ENCODE results near the gene NIPAL1. TPM values are rescaled to one million over a fixed set of nuclear protein-coding genes. Genes with fewer than 3 reads are reported as not detected.
A peak's percentile ranks its signal among the peaks of the same experiment; 100 is the strongest.

The NIPAL1 gene
- total RNA-seq, 1 donor from 2014 or later: 0.13 TPM

DNA sequence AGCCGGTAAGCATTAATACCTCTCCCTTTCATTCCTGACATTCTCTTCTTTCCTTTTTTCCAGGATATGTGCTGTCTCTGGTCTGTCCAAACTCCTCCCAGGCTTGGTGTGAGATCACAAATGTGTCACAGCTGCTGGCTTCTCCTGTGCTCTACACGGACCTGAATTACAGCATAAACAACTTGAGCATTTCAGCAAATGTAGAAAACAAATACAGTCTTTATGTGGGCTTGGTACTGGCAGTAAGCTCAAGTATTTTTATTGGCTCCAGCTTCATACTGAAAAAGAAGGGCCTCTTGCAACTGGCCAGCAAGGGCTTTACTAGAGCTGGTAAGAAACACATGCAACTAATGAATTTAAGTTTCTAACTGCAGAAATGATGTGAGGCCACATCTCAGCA, 8.4 kb downstream of the NIPAL1 start:
- Mint-ChIP-seq H3K9me3 (ENCODE audit: unreplicated experiment) (no peaks in the 10 kb centered on the region), H3K27me3 (ENCODE audit: unreplicated experiment) (peaks cover 29% of the 10 kb centered on the region), H3K27ac (ENCODE audit: unreplicated experiment) (no peak overlapping the region), H3K4me1 (ENCODE audit: unreplicated experiment) (no peaks in the 10 kb centered on the region), H3K4me3 (ENCODE audit: unreplicated experiment) (no peak overlapping the region), H3K36me3 (ENCODE audit: unreplicated experiment) (no peaks in the 10 kb centered on the region)
- no peak for DNase-seq (ENCODE audit: extremely low spot score, unreplicated experiment)
- TF ChIP-seq, protein P1, sequence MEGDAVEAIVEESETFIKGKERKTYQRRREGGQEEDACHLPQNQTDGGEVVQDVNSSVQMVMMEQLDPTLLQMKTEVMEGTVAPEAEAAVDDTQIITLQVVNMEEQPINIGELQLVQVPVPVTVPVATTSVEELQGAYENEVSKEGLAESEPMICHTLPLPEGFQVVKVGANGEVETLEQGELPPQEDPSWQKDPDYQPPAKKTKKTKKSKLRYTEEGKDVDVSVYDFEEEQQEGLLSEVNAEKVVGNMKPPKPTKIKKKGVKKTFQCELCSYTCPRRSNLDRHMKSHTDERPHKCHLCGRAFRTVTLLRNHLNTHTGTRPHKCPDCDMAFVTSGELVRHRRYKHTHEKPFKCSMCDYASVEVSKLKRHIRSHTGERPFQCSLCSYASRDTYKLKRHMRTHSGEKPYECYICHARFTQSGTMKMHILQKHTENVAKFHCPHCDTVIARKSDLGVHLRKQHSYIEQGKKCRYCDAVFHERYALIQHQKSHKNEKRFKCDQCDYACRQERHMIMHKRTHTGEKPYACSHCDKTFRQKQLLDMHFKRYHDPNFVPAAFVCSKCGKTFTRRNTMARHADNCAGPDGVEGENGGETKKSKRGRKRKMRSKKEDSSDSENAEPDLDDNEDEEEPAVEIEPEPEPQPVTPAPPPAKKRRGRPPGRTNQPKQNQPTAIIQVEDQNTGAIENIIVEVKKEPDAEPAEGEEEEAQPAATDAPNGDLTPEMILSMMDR (IDR thresholded peaks at IDR 0.05): no peak

DNA sequence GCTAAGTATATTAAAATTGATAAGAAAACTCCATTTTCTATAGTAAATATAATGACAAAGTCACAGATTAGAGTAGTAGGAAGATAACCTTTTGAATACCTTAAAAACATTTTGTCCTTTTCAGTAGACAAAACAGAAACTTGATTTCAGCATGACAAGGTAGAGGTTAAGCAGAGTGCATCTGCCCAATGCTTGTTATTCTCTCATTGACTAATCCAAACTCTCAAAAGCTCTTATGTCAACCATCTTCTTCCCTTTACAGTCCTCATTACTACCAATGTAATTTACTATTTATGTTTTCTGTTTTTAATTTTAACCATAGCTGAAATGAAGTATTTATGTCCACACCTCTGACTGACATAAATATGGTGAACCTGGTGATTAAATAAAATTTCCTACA, 11.1 kb downstream of the NIPAL1 start:
- TF ChIP-seq, protein P1 (IDR thresholded peaks at IDR 0.05): no peak
- H3K27ac Mint-ChIP-seq (ENCODE audit: unreplicated experiment): no peak overlapping the region
- peaks cover 9% of the 10 kb centered on the region for H3K4me1 Mint-ChIP-seq (ENCODE audit: unreplicated experiment)
- no peak overlapping the region for H3K4me3 Mint-ChIP-seq (ENCODE audit: unreplicated experiment)
- DNase-seq (ENCODE audit: extremely low spot score, unreplicated experiment): no peak
- no peaks in the 10 kb centered on the region for H3K9me3 Mint-ChIP-seq (ENCODE audit: unreplicated experiment)
- H3K27me3 Mint-ChIP-seq (ENCODE audit: unreplicated experiment): peaks cover 21% of the 10 kb centered on the region
- no peaks in the 10 kb centered on the region for H3K36me3 Mint-ChIP-seq (ENCODE audit: unreplicated experiment)

DNA sequence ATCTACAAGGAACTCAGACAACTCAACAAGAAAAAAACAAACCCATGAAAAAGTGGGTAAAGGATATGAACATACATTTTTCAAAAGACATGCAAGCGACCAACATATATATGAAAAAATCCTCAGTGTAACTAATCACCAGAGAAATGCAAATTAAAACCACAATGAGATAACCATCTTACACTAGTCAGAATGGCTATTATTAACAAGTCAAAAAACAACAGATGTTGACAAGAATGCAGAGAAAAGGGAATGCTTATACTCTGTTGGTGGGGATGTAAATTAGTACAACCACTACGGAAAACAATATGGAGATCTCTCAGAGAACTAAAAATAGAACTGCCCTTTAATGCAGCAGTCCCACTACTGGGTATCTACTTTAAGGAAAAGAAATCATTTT, 12.1 kb downstream of the NIPAL1 start:
- TF ChIP-seq, protein P1 (IDR thresholded peaks at IDR 0.05): no peak
- Mint-ChIP-seq H3K9me3 (ENCODE audit: unreplicated experiment) (no peaks in the 10 kb centered on the region), H3K36me3 (ENCODE audit: unreplicated experiment) (no peaks in the 10 kb centered on the region)

DNA sequence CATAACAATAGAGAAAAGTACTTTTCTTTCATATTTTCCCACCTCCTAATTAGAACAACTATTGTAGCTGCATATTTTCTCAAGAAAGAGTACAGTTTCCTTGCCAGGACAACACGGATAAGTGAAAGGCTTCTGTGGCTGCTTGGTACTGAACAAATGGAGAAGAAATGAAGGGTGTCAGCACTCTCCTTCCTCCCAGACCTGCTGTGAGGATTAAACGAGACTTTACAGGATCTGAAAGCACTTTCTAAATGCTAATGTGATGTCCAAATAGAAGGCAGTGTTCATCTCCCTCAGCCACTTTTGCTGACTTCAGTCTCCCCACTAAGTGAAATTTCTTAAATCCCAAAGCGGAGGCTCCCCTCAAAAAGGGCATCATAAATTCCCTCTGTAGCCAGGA, 13.9 kb downstream of the NIPAL1 start:
- DNase-seq (ENCODE audit: extremely low spot score, unreplicated experiment): no peak
- H3K27me3 Mint-ChIP-seq (ENCODE audit: unreplicated experiment): peaks cover 8% of the 10 kb centered on the region
- no peaks in the 10 kb centered on the region for H3K9me3 Mint-ChIP-seq (ENCODE audit: unreplicated experiment)
- H3K4me1 Mint-ChIP-seq (ENCODE audit: unreplicated experiment): peaks cover 9% of the 10 kb centered on the region
- no peak overlapping the region for H3K4me3 Mint-ChIP-seq (ENCODE audit: unreplicated experiment)
- H3K27ac Mint-ChIP-seq (ENCODE audit: unreplicated experiment): no peak overlapping the region
- TF ChIP-seq, protein P1 (IDR thresholded peaks at IDR 0.05): no peak
- no peaks in the 10 kb centered on the region for H3K36me3 Mint-ChIP-seq (ENCODE audit: unreplicated experiment)

More for the DNA sequence above, 12.1 kb downstream of the NIPAL1 start:
- Mint-ChIP-seq H3K27me3 (ENCODE audit: unreplicated experiment) (peaks cover 13% of the 10 kb centered on the region), H3K27ac (ENCODE audit: unreplicated experiment) (no peak overlapping the region), H3K4me1 (ENCODE audit: unreplicated experiment) (peaks cover 9% of the 10 kb centered on the region), H3K4me3 (ENCODE audit: unreplicated experiment) (no peak overlapping the region)
- no peak for DNase-seq (ENCODE audit: extremely low spot score, unreplicated experiment)

DNA sequence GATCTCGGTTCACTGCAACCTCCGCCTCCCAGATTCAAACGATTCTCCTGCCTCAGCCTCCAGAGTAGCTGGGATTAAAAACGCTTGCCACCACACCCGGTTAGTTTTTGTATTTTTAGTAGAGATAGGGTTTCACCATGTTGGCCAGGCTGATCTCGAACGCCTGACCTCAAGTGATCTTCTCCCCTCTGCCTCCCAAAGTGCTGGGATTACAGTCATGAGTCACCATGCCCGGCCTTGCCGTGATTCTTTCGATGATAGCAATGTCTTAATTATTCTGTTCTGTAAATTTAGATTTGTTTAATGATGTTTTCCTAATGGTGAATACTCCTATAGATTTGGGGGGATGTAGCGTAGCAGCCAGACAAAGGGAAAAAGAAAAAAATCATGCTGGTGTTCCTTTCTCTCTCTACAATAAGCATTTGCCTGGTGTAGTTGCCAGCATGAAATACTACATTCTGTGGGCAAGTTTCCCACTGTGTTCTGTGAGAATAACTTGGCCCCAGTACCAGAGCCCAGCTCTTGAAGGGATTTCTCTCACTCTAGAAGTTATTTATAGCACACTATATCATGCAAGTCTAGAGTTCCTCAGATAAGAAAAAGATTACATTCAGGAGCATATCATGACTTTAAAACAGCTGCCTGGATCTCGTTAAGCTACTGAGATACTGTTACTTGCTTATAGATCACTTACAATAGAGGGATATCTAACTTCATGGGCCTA, 15.4 kb downstream of the NIPAL1 start:
- DNase-seq (ENCODE audit: extremely low spot score, unreplicated experiment): no peak
- H3K27ac Mint-ChIP-seq (ENCODE audit: unreplicated experiment): peak overlapping the region; percentile 11

More for the DNA sequence above, 15.4 kb downstream of the NIPAL1 start:
- Mint-ChIP-seq H3K9me3 (ENCODE audit: unreplicated experiment) (no peaks in the 10 kb centered on the region), H3K4me1 (ENCODE audit: unreplicated experiment) (peaks cover 9% of the 10 kb centered on the region), H3K4me3 (ENCODE audit: unreplicated experiment) (no peak overlapping the region), H3K27me3 (ENCODE audit: unreplicated experiment) (peaks cover 8% of the 10 kb centered on the region), H3K36me3 (ENCODE audit: unreplicated experiment) (no peaks in the 10 kb centered on the region)
- TF ChIP-seq, protein P1 (IDR thresholded peaks at IDR 0.05): no peak

Data from osteocyte (in vitro differentiated cells).